MM.1S (cell line): ENCODE results near the gene VEPH1.

Experiments used
- CTCF ChIP-seq: fragments of 300-600 bp; sonication (generic); IDR thresholded peaks from 2 replicates; pipeline ENCODE4 v1.5.1; 2016; ENCODE audit warnings: antibody characterized with exemption, low read length, mixed read lengths
- EZH2 ChIP-seq: fragments of 300-600 bp; sonication (generic); optimal IDR thresholded peaks from 2 replicates; pipeline ENCODE3; 2017; ENCODE audit warnings: low read depth, mild to moderate bottlenecking, antibody characterized with exemption, low read length, mixed read lengths
- EZH2phosphoT487 ChIP-seq: fragments of 300-600 bp; sonication (generic); IDR thresholded peaks from 2 replicates; pipeline ENCODE4 v1.6.1; 2018; ENCODE audit warnings: antibody characterized with exemption, low read length

- TF ChIP-seq EZH2, result no peak
- TF ChIP-seq CTCF, result no peak
- no peak for TF ChIP-seq EZH2phosphoT487
Measured at GRCh38 chr3:157310329-157311052, 192.7 kb downstream of the VEPH1 start.
